ENCODE results near the gene RAB17.
"Not testable (repeated sequence)": the region's sequence is repeated elsewhere in the genome, so short reads cannot be mapped to it uniquely, and the experiment has no call there.

RAB17 gene

DNA sequence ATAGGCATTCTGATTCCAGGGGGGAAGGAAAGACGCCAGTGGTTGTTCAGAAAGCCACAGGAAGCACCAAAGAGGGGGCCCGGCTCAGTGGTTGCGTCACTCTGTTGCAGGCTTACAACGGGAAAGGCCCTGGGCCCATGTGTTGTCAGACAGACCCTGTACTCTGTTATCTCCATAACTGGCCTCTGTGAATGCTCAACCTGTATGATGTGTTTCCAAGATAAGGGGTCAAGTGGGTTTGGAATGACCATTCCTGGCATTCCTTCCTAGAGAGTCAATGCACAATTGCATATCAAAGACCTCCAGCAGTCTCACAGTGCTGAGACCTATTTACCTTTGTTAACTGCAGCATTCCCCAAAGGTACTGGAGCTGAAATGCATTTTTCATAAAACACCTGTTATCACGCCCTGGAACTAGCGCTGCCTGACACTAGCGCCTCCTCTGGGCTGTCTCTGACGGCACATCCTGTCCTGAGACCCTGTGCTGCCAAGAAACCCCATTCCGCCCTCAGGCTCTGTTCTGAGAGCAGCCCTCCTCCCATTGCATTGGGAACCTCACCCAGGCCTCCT lies 23.7 kb upstream of the RAB17 start:
- H3K4me1 ChIP-seq (ENCODE audit: insufficient read depth, low read length, severe bottlenecking), result no peaks in the 10 kb centered on the region
- no peak overlapping the region for H3K4me2 ChIP-seq (ENCODE audit: low read length)
- H3K36me3 ChIP-seq (ENCODE audit: insufficient read depth, low read length), result no peaks in the 10 kb centered on the region
- no peak overlapping the region for H2AFZ ChIP-seq (ENCODE audit: low read length)
- H3K79me2 ChIP-seq (ENCODE audit: insufficient read depth, low read length), result no peaks in the 10 kb centered on the region
- H3K27ac ChIP-seq (ENCODE audit: low read depth, low read length, poor library complexity, severe bottlenecking), result no peak overlapping the region
- peaks cover 11% of the 10 kb centered on the region; the same call in 1 of the 2 replicates for H3K27me3 ChIP-seq (ENCODE audit: insufficient read depth, low read length)
- no peaks in the 10 kb centered on the region for H3K9me3 ChIP-seq (ENCODE audit: low read length)
- no peak overlapping the region for H3K9ac ChIP-seq (ENCODE audit: low read length)
- no peaks in the 10 kb centered on the region for H3K9me2 ChIP-seq (ENCODE audit: low read depth, low read length)
- no peaks in the 10 kb centered on the region for H4K20me1 ChIP-seq (ENCODE audit: insufficient read depth, low read length)
- no peaks in the 10 kb centered on the region for H3F3A ChIP-seq (ENCODE audit: insufficient read depth, low read length)
- H3K4me3 ChIP-seq (ENCODE audit: low read depth, low read length, poor library complexity, severe bottlenecking), result no peak overlapping the region
- no peak for TF ChIP-seq EZH2 (IDR thresholded peaks at IDR 0.05; ENCODE audit: borderline replicate concordance, low read length)
- TF ChIP-seq, protein P1, sequence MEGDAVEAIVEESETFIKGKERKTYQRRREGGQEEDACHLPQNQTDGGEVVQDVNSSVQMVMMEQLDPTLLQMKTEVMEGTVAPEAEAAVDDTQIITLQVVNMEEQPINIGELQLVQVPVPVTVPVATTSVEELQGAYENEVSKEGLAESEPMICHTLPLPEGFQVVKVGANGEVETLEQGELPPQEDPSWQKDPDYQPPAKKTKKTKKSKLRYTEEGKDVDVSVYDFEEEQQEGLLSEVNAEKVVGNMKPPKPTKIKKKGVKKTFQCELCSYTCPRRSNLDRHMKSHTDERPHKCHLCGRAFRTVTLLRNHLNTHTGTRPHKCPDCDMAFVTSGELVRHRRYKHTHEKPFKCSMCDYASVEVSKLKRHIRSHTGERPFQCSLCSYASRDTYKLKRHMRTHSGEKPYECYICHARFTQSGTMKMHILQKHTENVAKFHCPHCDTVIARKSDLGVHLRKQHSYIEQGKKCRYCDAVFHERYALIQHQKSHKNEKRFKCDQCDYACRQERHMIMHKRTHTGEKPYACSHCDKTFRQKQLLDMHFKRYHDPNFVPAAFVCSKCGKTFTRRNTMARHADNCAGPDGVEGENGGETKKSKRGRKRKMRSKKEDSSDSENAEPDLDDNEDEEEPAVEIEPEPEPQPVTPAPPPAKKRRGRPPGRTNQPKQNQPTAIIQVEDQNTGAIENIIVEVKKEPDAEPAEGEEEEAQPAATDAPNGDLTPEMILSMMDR (IDR thresholded peaks at IDR 0.05; ENCODE audit: low read length), result peak; percentile 46; the same call in 1 of the 2 replicates

DNA sequence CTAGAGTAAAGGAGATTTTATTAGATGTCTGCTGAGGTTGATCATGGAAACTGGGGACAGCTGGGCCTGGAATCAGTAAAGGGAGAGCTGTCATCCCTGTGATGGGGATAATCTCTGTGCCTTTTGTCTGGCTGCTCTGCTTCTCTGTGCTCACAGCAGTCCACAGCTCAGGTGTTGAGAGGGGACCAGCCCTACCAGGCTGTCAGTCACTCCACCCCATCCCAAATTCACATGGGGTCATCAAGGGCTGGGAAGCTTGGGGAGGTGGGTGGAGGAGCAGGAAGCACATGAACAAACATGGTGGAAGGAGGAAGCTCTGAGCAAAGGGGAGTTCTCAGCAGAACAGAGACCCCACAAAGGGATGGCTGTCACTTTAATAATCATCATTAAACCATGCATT lies 23.1 kb upstream of the RAB17 start:
- H3K4me3 ChIP-seq (ENCODE audit: low read depth, low read length, poor library complexity, severe bottlenecking), result no peak overlapping the region
- peaks cover 8% of the 10 kb centered on the region; the same call in 1 of the 2 replicates for H3K27me3 ChIP-seq (ENCODE audit: insufficient read depth, low read length)
- H3K27ac ChIP-seq (ENCODE audit: low read depth, low read length, poor library complexity, severe bottlenecking), result no peak overlapping the region
- no peaks in the 10 kb centered on the region for H3F3A ChIP-seq (ENCODE audit: insufficient read depth, low read length)
- H3K79me2 ChIP-seq (ENCODE audit: insufficient read depth, low read length), result no peaks in the 10 kb centered on the region
- H2AFZ ChIP-seq (ENCODE audit: low read length), result no peak overlapping the region
- H3K9ac ChIP-seq (ENCODE audit: low read length), result no peak overlapping the region
- H4K20me1 ChIP-seq (ENCODE audit: insufficient read depth, low read length), result no peaks in the 10 kb centered on the region
- no peak overlapping the region for H3K4me2 ChIP-seq (ENCODE audit: low read length)
- H3K9me2 ChIP-seq (ENCODE audit: low read depth, low read length), result no peaks in the 10 kb centered on the region
- H3K36me3 ChIP-seq (ENCODE audit: insufficient read depth, low read length), result no peaks in the 10 kb centered on the region
- TF ChIP-seq, protein P1 (IDR thresholded peaks at IDR 0.05; ENCODE audit: low read length), result no peak
- no peak for TF ChIP-seq EZH2 (IDR thresholded peaks at IDR 0.05; ENCODE audit: borderline replicate concordance, low read length)
- no peaks in the 10 kb centered on the region for H3K4me1 ChIP-seq (ENCODE audit: insufficient read depth, low read length, severe bottlenecking)
- no peaks in the 10 kb centered on the region for H3K9me3 ChIP-seq (ENCODE audit: low read length)

DNA sequence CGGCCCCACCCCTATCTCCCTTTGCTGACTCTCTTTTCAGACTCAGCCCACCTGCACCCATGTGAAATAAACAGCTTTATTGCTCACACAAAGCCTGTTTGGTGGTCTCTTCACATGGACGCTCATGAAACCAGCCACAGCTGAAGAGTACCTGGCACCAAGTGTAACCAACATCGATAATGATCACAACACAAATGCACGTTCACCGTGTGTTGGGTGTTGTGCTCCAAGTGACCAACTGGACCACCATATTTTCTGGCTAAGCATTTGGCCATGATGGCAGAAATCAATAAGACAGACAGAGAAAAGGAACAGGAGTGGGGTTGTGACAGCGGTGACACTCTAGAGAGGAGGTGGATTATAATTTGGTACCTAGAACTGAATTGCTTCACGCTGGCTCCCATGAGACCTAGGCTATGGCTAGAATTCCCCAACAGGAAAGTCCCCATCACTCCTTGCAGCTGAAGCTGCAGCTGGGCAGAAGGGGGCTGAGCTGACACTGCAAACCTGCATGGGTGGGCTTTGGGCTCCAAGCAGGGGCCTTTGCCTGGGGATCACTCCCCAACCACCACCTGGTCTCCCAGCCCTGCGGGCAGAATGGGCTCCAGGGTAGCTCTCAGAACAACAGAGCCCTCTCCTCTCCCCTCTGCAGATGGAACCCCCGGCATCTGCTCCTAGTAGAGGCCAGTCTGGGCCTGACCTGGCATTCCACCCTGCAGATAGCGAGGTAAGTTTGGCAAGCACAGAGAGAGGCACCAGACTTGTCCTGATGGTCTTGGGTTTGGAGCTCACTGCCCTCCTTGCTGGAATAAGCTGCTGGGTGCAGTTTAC lies 22.2 kb upstream of the RAB17 start:
- H2AFZ ChIP-seq (ENCODE audit: low read length), result no peak overlapping the region
- no peaks in the 10 kb centered on the region for H3K36me3 ChIP-seq (ENCODE audit: insufficient read depth, low read length)
- no peaks in the 10 kb centered on the region for H3K9me2 ChIP-seq (ENCODE audit: low read depth, low read length)
- H3K79me2 ChIP-seq (ENCODE audit: insufficient read depth, low read length), result no peaks in the 10 kb centered on the region
- no peak overlapping the region for H3K4me3 ChIP-seq (ENCODE audit: low read depth, low read length, poor library complexity, severe bottlenecking)
- no peak overlapping the region for H3K9ac ChIP-seq (ENCODE audit: low read length)
- H4K20me1 ChIP-seq (ENCODE audit: insufficient read depth, low read length), result no peaks in the 10 kb centered on the region
- H3K27ac ChIP-seq (ENCODE audit: low read depth, low read length, poor library complexity, severe bottlenecking), result no peak overlapping the region
- no peak overlapping the region for H3K4me2 ChIP-seq (ENCODE audit: low read length)
- no peaks in the 10 kb centered on the region for H3K9me3 ChIP-seq (ENCODE audit: low read length)
- no peak for TF ChIP-seq EZH2 (IDR thresholded peaks at IDR 0.05; ENCODE audit: borderline replicate concordance, low read length)
- TF ChIP-seq, protein P1 (IDR thresholded peaks at IDR 0.05; ENCODE audit: low read length), result no peak
- no peaks in the 10 kb centered on the region for H3F3A ChIP-seq (ENCODE audit: insufficient read depth, low read length)
- no peaks in the 10 kb centered on the region for H3K4me1 ChIP-seq (ENCODE audit: insufficient read depth, low read length, severe bottlenecking)
- H3K27me3 ChIP-seq (ENCODE audit: insufficient read depth, low read length), result peaks cover 5% of the 10 kb centered on the region; the same call in 1 of the 2 replicates

DNA sequence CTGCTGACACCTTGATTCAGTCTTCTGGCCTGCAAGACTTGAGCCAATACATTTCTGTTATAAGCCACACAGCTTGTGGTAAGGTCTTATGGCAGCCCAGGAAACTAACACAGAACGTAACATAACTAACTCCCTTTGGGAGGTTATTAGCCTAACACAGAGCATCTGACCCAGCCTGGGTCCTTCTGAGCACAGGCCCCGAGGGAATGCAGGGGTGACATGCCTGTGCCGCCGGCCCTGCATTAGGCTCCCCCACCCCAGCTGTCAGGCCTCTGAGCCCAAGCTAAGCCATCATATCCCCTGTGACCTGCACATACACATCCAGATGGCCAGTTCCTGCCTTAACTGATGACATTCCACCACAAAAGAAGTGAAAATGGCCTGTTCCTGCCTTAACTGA lies 16.0 kb upstream of the RAB17 start:
- not testable (repeated sequence) for H3K9me2 ChIP-seq (ENCODE audit: low read depth, low read length); H2AFZ ChIP-seq (ENCODE audit: low read length); H3K27ac ChIP-seq (ENCODE audit: low read depth, low read length, poor library complexity, severe bottlenecking); H3K4me2 ChIP-seq (ENCODE audit: low read length); H3K79me2 ChIP-seq (ENCODE audit: insufficient read depth, low read length); H3F3A ChIP-seq (ENCODE audit: insufficient read depth, low read length); H3K27me3 ChIP-seq (ENCODE audit: insufficient read depth, low read length); H4K20me1 ChIP-seq (ENCODE audit: insufficient read depth, low read length); H3K9me3 ChIP-seq (ENCODE audit: low read length); H3K9ac ChIP-seq (ENCODE audit: low read length); H3K36me3 ChIP-seq (ENCODE audit: insufficient read depth, low read length); H3K4me3 ChIP-seq (ENCODE audit: low read depth, low read length, poor library complexity, severe bottlenecking)
- peaks cover 10% of the 10 kb centered on the region for H3K4me1 ChIP-seq (ENCODE audit: insufficient read depth, low read length, severe bottlenecking)
